Peyer's patch (tissue), 4 donors: ENCODE results near the gene SAMD1. TPM values are rescaled to one million over a fixed set of nuclear protein-coding genes. Genes with fewer than 3 reads are reported as not detected.

Experiments used
- DNase-seq, 3 donors: peaks; one replicate each; pipeline ENCODE4 v3.0.0-alpha.2; 2017 to 2019
- H3K27ac ChIP-seq, 4 donors: fragments of 200-600 bp; sonication (generic); one replicate each; pipeline ENCODE4 v1.5.1; 2016 to 2019
- H3K27me3 ChIP-seq, 2 donors: fragments of 200-600 bp; sonication (generic); one replicate each; pipeline ENCODE4 v1.5.1; 2019
- H3K36me3 ChIP-seq, 3 donors: fragments of 200-600 bp; sonication (generic); one replicate each; pipeline ENCODE4 v1.5.1; 2016 to 2019
- H3K4me1 ChIP-seq, 4 donors: fragments of 200-600 bp; sonication (generic); one replicate each; pipeline ENCODE4 v1.5.1; 2016 to 2019
- H3K4me3 ChIP-seq, 4 donors: fragments of 200-600 bp; sonication (generic); 1 replicate in 3 of 4; 2 replicates in 1 of 4; pipeline ENCODE4 v1.5.1; 2016 to 2019; ENCODE audit warnings: mild to moderate bottlenecking in 1 of 4
- H3K9me3 ChIP-seq, 4 donors: fragments of 200-600 bp; sonication (generic); one replicate each; pipeline ENCODE4 v1.5.1; 2016 to 2019; ENCODE audit warnings: mild to moderate bottlenecking in 1 of 4
- CTCF ChIP-seq, 6 experiments: fragments of 450-650 bp in 4 of 6; fragments of 200-600 bp in 2 of 6; sonication (generic) in 1 of 6; IDR thresholded peaks; one replicate each; pipeline ENCODE4 v1.5.1; 2017 to 2019; ENCODE audit warnings: antibody characterized with exemption in 6 of 6, mild to moderate bottlenecking in 3 of 6, moderate library complexity in 1 of 6
- POLR2A ChIP-seq, 2 donors: fragments of 450-650 bp; IDR thresholded peaks; one replicate each; pipeline ENCODE4 v1.5.1; 2017; ENCODE audit warnings: antibody characterized with exemption in 2 of 2, mild to moderate bottlenecking in 2 of 2, moderate library complexity in 2 of 2
- total RNA-seq, 4 donors: library from RNA; depleted of rRNA; stranded (reverse); fragments of >200 nt; gene quantifications; one replicate each; pipeline ENCODE4 v1.1.0, GENCODE V29; 2016

Gene SAMD1
- total RNA-seq, 4 donors from 2014 or later = 28.9 to 64.4 (median 33.9) TPM

- Histone ChIP-seq H3K36me3 (peaks cover 0 to 43% (median 0%) of the 10 kb centered on the region in 3 donors), H3K27me3 (no peaks in the 10 kb centered on the region), H3K27ac (peak overlapping the region in 1 of 4 donors; percentile 61), H3K4me3 (no peak overlapping the region), H3K9me3 (no peaks in the 10 kb centered on the region), H3K4me1 (no peaks in the 10 kb centered on the region)
- TF ChIP-seq POLR2A (IDR thresholded peaks at IDR 0.05) (no peak), CTCF (IDR thresholded peaks at IDR 0.05) (no peak)
- DNase-seq = no peak
Measured at GRCh38 chr19:14106840-14107239, 16.3 kb upstream of the SAMD1 start.

- no peak for DNase-seq
- no peaks in the 10 kb centered on the region for H3K27me3 ChIP-seq
- TF ChIP-seq CTCF (IDR thresholded peaks at IDR 0.05) = no peak
- no peak for TF ChIP-seq POLR2A (IDR thresholded peaks at IDR 0.05)
- no peaks in the 10 kb centered on the region for H3K4me1 ChIP-seq
- H3K9me3 ChIP-seq = no peaks in the 10 kb centered on the region
- H3K36me3 ChIP-seq = peaks cover 0 to 55% (median 0%) of the 10 kb centered on the region in 3 donors
- no peak overlapping the region for H3K4me3 ChIP-seq
- no peak overlapping the region for H3K27ac ChIP-seq
Measured at GRCh38 chr19:14105680-14106079, 15.1 kb upstream of the SAMD1 start.

GRCh38 chr19:14103310-14103709, 12.8 kb upstream of the SAMD1 start:
- no peak for TF ChIP-seq CTCF (IDR thresholded peaks at IDR 0.05)
- TF ChIP-seq POLR2A (IDR thresholded peaks at IDR 0.05) = no peak
- H3K9me3 ChIP-seq = no peaks in the 10 kb centered on the region
- H3K27me3 ChIP-seq = no peaks in the 10 kb centered on the region
- H3K4me1 ChIP-seq = no peaks in the 10 kb centered on the region
- no peak overlapping the region for H3K27ac ChIP-seq
- no peak overlapping the region for H3K4me3 ChIP-seq
- DNase-seq = no peak
- H3K36me3 ChIP-seq = peaks cover 0 to 64% (median 0%) of the 10 kb centered on the region in 3 donors

- Histone ChIP-seq H3K27ac (no peak overlapping the region), H3K36me3 (peaks cover 0 to 69% (median 0%) of the 10 kb centered on the region in 3 donors), H3K4me3 (no peak overlapping the region), H3K9me3 (no peaks in the 10 kb centered on the region), H3K4me1 (no peaks in the 10 kb centered on the region), H3K27me3 (no peaks in the 10 kb centered on the region)
- DNase-seq = no peak
- TF ChIP-seq POLR2A (IDR thresholded peaks at IDR 0.05) (no peak), CTCF (IDR thresholded peaks at IDR 0.05) (no peak)
Measured at GRCh38 chr19:14102756-14103155, 12.2 kb upstream of the SAMD1 start.

- no peak for DNase-seq
- no peaks in the 10 kb centered on the region for H3K4me1 ChIP-seq
- H3K27ac ChIP-seq = no peak overlapping the region
- no peaks in the 10 kb centered on the region for H3K9me3 ChIP-seq
- peaks cover 0 to 75% (median 0%) of the 10 kb centered on the region in 3 donors for H3K36me3 ChIP-seq
- TF ChIP-seq POLR2A (IDR thresholded peaks at IDR 0.05) (no peak), CTCF (IDR thresholded peaks at IDR 0.05) (no peak)
- no peaks in the 10 kb centered on the region for H3K27me3 ChIP-seq
- no peak overlapping the region for H3K4me3 ChIP-seq
Measured at GRCh38 chr19:14102102-14102696, 11.6 kb upstream of the SAMD1 start.
